HS-27A (cell line): ENCODE results near the gene CKMT1A.
"Not testable (repeated sequence)": the region's sequence is repeated elsewhere in the genome, so short reads cannot be mapped to it uniquely, and the experiment has no call there.

Experiments
- DNase-seq: peaks from one replicate; pipeline ENCODE4 v3.0.0-alpha.2; 2012; ENCODE audit warnings: low read depth, missing footprints

CKMT1A gene

GRCh38 chr15:43693148-43694022 lies at the start of gene CKMT1A:
TSS of gene CKMT1A (plus strand) at chr15:43693859. CDS start at chr15:43694051, 192 bp downstream.
- not testable (repeated sequence) for DNase-seq

GRCh38 chr15:43648649-43649429 lies 44.8 kb upstream of the CKMT1A start, which contains the start of gene CATSPER2:
TSS of gene CATSPER2 (minus strand) at chr15:43648844. CDS start at chr15:43648061, 783 bp downstream.
- DNase-seq = no peak

DNA sequence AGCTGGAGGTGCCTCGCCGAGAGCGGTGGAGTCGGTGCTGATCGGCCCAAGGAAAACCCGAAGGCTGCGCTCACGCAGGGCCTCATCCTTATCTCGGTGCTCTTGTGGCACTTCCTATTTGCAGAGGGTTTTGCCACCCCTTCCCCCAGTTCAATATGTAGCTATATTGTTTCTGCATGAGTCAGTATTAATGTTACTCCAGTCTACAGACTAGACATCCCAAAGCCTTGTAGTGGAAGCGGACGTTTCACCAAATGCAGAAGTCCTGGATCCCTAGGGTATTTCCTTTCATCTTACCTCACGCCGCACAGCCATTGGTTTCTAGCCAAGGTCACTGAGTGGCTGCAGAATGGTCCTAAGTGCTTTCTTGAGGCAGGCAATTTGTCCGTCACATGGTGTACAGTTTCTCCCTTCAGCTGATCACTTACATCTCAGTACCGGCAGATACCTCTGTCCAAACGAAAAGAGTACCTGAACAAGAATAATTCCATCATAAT lies 44.2 kb upstream of the CKMT1A start:
- not testable (repeated sequence) for DNase-seq

- DNase-seq = not testable (repeated sequence)
Measured at GRCh38 chr15:43659727-43660126, 33.9 kb upstream of the CKMT1A start.

GRCh38 chr15:43662293-43662692 lies 31.4 kb upstream of the CKMT1A start:
- DNase-seq = not testable (repeated sequence)

DNA sequence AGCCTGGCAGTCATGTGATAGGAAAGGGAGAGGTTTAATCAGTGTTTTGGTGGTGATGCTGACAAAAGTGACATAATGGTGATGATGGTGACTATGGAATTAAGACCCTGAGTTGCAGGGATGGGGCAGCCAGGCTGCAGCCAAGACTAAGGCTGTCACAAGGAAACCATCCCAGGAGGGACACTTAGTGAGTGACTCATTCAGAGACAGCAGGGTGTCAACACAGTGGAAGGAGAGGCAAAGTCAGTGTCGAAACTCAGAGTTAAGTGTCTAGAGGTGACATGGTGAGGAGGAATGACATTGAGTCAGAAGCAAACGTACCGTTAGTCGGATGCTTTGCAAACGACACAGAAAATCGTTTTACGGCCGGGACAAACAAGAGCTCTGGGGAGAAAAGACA lies 30.3 kb upstream of the CKMT1A start:
- DNase-seq = not testable (repeated sequence)

- DNase-seq = not testable (repeated sequence)
Measured at GRCh38 chr15:43666177-43666576, 27.5 kb upstream of the CKMT1A start.

- DNase-seq = not testable (repeated sequence)
Measured at GRCh38 chr15:43674175-43674574, 19.5 kb upstream of the CKMT1A start.

- not testable (repeated sequence) for DNase-seq
Measured at GRCh38 chr15:43689604-43690301, 3.9 kb upstream of the CKMT1A start.

DNA sequence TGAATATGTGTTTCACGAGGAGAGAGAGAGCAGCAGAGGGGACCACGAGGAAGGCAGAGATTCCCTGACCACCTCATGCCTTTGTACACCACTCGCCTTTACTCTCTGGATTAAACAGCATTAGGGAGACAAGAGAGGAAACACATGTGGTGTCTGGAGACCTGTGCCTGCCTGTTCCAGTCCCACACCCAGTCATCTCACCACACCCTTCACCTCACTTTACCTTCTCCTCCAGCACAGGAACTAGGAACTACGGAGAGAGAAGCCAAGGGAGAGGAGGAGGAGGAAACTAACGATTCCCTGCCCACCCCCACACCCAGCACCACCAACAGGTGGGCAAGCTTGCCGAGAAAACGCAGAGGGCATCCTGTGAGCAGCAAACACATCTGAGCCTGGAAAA lies 980 bp upstream of the CKMT1A start:
- DNase-seq = not testable (repeated sequence)

GRCh38 chr15:43702174-43702573 lies 8.5 kb downstream of the CKMT1A start:
- no peak for DNase-seq

GRCh38 chr15:43702701-43703424 lies 9.2 kb downstream of the CKMT1A start:
- DNase-seq = no peak

DNA sequence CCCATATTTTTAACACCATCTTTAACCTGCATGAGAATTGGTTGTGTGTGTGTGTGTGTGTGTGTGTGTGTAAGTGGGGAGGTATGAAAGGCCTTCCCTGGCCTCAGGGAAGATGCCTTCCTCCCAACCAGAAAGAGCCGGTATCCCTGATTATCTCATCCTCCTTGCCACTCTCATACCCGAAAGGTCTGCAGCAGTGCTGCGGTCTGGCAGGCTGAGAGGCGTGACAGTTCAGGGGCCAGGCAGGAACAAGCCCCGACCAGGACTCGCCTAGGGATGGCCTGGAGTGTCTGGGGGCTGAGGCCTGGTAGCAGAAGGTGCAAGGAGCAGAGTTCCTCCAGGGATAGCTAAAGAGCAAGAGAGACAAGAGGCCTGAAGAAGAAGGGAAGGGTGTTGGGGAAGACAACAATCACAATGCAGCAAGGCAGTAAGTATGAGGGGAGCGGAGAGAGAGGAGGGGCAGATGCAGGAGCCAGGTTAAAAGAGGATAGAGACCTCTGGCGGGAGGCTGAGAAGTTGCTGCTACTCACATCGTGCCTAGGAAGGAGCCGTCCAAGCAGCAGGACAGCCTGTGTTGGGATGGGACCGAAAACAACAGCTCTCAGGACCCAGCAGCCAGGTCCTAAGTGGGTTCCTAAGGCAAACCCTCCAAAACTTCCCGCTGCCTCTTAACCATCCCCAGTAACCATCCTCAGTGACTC lies 16.9 kb downstream of the CKMT1A start:
- not testable (repeated sequence) for DNase-seq

DNA sequence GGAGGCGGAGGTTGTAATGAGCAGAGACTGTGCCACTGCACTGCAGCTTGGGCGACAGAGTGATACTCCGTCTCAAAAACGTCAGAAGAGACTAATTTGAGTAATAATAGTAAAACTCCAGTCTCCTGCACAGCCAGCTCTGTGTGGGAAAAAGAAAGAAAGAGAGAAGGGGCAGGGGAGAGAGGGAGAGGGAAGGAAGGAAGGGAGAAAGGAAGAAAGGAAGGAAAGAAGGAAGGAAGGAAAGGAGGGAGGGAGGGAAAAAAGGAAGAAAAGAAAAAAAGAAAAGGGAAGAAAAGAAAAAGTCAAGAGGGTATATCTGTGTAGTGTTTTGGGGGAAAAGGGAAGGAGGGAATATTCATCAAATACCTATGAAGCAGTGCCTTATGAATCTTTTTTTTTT lies 29.5 kb downstream of the CKMT1A start:
- no peak for DNase-seq

DNA sequence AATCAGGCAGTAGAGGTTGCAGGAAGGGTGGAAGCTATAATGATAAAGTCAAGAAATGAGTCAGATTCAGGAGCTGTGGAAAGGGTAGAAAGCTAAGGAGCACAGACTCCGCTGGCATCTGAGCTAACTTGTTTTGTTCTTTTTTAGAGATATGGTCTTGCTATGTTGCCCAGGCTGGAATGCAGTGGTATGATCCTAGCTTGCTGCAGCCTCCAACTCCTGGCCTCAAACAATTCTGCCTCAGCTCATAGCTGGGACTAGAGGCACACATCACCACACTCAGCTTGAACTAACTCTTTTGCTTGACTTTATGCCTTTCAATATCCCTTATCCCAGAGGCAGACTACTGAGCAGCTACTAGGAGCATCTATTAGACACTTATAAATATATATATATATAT lies 32.6 kb downstream of the CKMT1A start:
- DNase-seq = not testable (repeated sequence)

- not testable (repeated sequence) for DNase-seq
Measured at GRCh38 chr15:43728053-43728725, 34.5 kb downstream of the CKMT1A start.

DNA sequence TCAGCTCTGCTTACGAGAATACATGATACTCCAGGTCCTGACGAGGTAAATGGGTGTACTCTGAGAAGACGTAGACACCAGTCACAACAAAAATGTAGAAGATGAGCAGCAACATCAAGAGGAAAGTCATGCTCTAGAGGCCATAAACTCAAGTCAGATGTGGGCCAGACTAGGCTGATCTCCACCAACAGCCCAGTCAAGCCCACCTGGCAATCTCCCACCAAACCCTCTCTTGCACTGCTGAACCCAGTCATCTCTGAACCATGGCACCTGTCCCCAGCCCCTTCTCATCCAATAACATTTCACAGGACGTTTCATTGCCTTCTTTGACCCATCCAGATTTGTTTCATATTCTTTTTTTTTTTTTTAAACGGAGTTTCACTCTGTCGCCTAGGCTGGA lies 41.8 kb downstream of the CKMT1A start:
- DNase-seq = no peak

DNA sequence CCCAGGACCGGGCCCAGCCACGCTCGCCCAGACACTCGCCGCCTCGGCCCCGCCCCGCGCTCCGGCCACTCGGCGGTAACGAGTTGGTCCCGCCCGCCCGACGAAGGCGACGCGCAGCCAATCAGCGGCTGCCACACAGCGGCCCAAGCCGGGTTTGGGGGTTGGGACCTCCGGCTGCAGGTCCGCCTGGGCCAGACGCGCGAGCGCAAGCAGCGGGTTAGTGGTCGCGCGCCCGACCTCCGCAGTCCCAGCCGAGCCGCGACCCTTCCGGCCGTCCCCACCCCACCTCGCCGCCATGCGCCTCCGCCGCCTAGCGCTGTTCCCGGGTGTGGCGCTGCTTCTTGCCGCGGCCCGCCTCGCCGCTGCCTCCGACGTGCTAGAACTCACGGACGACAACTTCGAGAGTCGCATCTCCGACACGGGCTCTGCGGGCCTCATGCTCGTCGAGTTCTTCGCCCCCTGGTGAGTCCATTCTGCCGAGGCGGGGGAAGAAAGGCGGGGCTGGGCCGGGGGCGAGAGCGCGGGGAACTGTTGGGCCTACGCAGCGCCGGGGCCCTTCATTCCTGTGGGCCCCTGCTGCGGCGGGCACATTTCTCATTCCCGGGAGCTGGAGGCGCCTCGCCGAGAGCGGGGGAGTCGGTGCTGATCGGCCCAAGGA lies 52.7 kb downstream of the CKMT1A start, which contains the start of gene PDIA3:
Gene PDIA3, plus strand, starts transcription at position 194 of the 658 bp plus-strand sequence. Its CDS starts 102 bp downstream, at position 296.
- DNase-seq = peak; percentile 64

GRCh38 chr15:43746903-43747309 lies 53.2 kb downstream of the CKMT1A start:
- not testable (repeated sequence) for DNase-seq
